MCF 10A (cell line): ENCODE data around the gene BLOC1S5. TPM values are rescaled to one million over a fixed set of nuclear protein-coding genes. Genes with fewer than 3 reads are reported as not detected.

Experiments used
- BruUV-seq: library from RNA; stranded (reverse); fragments of 400-500 nt; replicated peaks from 2 replicates; lab custom pipeline; 2021; lab: Mats Ljungman, UMichigan
- CTCF ChIA-PET: fragments of 300-600 bp; sonication (Branson Sonifier 250); formaldehyde crosslinking; extraction: SDS; loops from one replicate; lab custom pipeline; 2021; ENCODE audit warnings: antibody characterized with exemption, inconsistent platforms; lab: Yijun Ruan, JAX
- POLR2A ChIA-PET: fragments of 300-600, 350-650 bp; sonication (Branson Sonifier 250); formaldehyde crosslinking; extraction: SDS; loops from one replicate; lab custom pipeline; 2020; ENCODE audit warnings: antibody characterized with exemption, inconsistent platforms; lab: Yijun Ruan, JAX
- DNase-seq: peaks from one replicate; pipeline ENCODE4 v3.0.0-alpha.2; 2018; ENCODE audit not compliant: unreplicated experiment
- H3K27ac Mint-ChIP-seq: one replicate; pipeline ENCODE4 v1.8.0; 2022; ENCODE audit warnings: mild to moderate bottlenecking, low read depth, mixed read lengths; ENCODE audit not compliant: unreplicated experiment
- H3K27me3 Mint-ChIP-seq: one replicate; pipeline ENCODE4 v1.8.0; 2022; ENCODE audit warnings: mixed read lengths; ENCODE audit not compliant: insufficient read depth, unreplicated experiment
- H3K36me3 Mint-ChIP-seq: one replicate; pipeline ENCODE4 v1.8.0; 2022; ENCODE audit warnings: mild to moderate bottlenecking, moderate library complexity, mixed read lengths; ENCODE audit not compliant: insufficient read depth, unreplicated experiment
- H3K4me1 Mint-ChIP-seq: one replicate; pipeline ENCODE4 v1.8.0; 2022; ENCODE audit warnings: mixed read lengths; ENCODE audit not compliant: insufficient read depth, unreplicated experiment
- H3K4me3 Mint-ChIP-seq: one replicate; pipeline ENCODE4 v1.8.0; 2022; ENCODE audit warnings: mild to moderate bottlenecking, moderate library complexity, mixed read lengths; ENCODE audit not compliant: unreplicated experiment
- H3K9me3 Mint-ChIP-seq: one replicate; pipeline ENCODE4 v1.8.0; 2022; ENCODE audit warnings: mixed read lengths; ENCODE audit not compliant: unreplicated experiment
- intact Hi-C: fragments of 100-400 bp; cut with micrococcal nuclease; formaldehyde crosslinking; loops from 2 replicates; pipeline ENCODE4 v1.14.1; 2022
- total RNA-seq: library from RNA; stranded (reverse); gene quantifications from 2 replicates; pipeline ENCODE4 v1.2.3, GENCODE V29; 2022
- TF ChIP-seq, protein P1 (sequence below): fragments of 200-600 bp; IDR thresholded peaks from one replicate; pipeline ENCODE4 v1.8.0; 2022; ENCODE audit warnings: antibody characterized with exemption, mild to moderate bottlenecking; ENCODE audit not compliant: unreplicated experiment

BLOC1S5 gene
- total RNA-seq, 1 experiment from 2014 or later = 7.7 TPM

GRCh38 chr6:8014947-8015346, 49.2 kb downstream of the BLOC1S5 start:
- Mint-ChIP-seq H3K27ac (no peak overlapping the region), H3K4me1 (no peaks in the 10 kb centered on the region), H3K27me3 (no peaks in the 10 kb centered on the region), H3K9me3 (no peaks in the 10 kb centered on the region), H3K36me3 (peaks cover 14% of the 10 kb centered on the region), H3K4me3 (no peak overlapping the region)
- ChIA-PET POLR2A (interaction anchor here (0.8 to 1.9 kb wide), 2 partner anchors 11 to 17 kb away, joined by 4 read pairs; no protein-coding TSS in a partner anchor), CTCF (no interaction called here)
- BruUV-seq = no TSS peak
- TF ChIP-seq, protein P1, sequence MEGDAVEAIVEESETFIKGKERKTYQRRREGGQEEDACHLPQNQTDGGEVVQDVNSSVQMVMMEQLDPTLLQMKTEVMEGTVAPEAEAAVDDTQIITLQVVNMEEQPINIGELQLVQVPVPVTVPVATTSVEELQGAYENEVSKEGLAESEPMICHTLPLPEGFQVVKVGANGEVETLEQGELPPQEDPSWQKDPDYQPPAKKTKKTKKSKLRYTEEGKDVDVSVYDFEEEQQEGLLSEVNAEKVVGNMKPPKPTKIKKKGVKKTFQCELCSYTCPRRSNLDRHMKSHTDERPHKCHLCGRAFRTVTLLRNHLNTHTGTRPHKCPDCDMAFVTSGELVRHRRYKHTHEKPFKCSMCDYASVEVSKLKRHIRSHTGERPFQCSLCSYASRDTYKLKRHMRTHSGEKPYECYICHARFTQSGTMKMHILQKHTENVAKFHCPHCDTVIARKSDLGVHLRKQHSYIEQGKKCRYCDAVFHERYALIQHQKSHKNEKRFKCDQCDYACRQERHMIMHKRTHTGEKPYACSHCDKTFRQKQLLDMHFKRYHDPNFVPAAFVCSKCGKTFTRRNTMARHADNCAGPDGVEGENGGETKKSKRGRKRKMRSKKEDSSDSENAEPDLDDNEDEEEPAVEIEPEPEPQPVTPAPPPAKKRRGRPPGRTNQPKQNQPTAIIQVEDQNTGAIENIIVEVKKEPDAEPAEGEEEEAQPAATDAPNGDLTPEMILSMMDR = no peak
- DNase-seq = no peak
- intact Hi-C loops = no loop called here

GRCh38 chr6:8013763-8014162, 50.4 kb downstream of the BLOC1S5 start:
- DNase-seq = no peak
- CTCF ChIA-PET = no interaction called here
- POLR2A ChIA-PET = interaction anchor here (1.9 kb wide), 1 partner anchor 15 kb away, joined by 4 read pairs; no protein-coding TSS in a partner anchor
- intact Hi-C loops = no loop called here
- no peaks in the 10 kb centered on the region for H3K9me3 Mint-ChIP-seq
- peaks cover 14% of the 10 kb centered on the region for H3K36me3 Mint-ChIP-seq
- no peak overlapping the region for H3K27ac Mint-ChIP-seq
- TF ChIP-seq, protein P1 = no peak
- H3K27me3 Mint-ChIP-seq = no peaks in the 10 kb centered on the region
- no peak overlapping the region for H3K4me3 Mint-ChIP-seq
- H3K4me1 Mint-ChIP-seq = no peaks in the 10 kb centered on the region
- BruUV-seq = no TSS peak

- intact Hi-C loops = loop anchor here (1.0 to 5.0 kb wide), 3 partner anchors 97 to 389 kb away; no protein-coding TSS in a partner anchor
- Mint-ChIP-seq H3K4me1 (no peaks in the 10 kb centered on the region), H3K4me3 (no peak overlapping the region), H3K9me3 (no peaks in the 10 kb centered on the region), H3K27me3 (no peaks in the 10 kb centered on the region), H3K36me3 (no peaks in the 10 kb centered on the region), H3K27ac (no peak overlapping the region)
- peak; percentile 49 for DNase-seq
- CTCF ChIA-PET = interaction anchor here (0.5 to 4.3 kb wide), 16 partner anchors 11 to 1989 kb away, joined by 3 to 19 read pairs (median 4); partner anchors contain the start of gene BMP6
- POLR2A ChIA-PET = interaction anchor here (0.6 to 1.3 kb wide), 5 partner anchors 97 to 402 kb away, joined by 3 to 4 read pairs (median 4); no protein-coding TSS in a partner anchor
- TF ChIP-seq, protein P1 = peak; percentile 38
- no TSS peak for BruUV-seq
Observed at GRCh38 chr6:8006208-8006607, 58.0 kb downstream of the BLOC1S5 start.

GRCh38 chr6:8005136-8005535, 59.1 kb downstream of the BLOC1S5 start:
- intact Hi-C loops = loop anchor here (5.0 kb wide), 1 partner anchor 388 kb away; no protein-coding TSS in a partner anchor
- DNase-seq = no peak
- Mint-ChIP-seq H3K4me3 (no peak overlapping the region), H3K27ac (no peak overlapping the region), H3K27me3 (no peaks in the 10 kb centered on the region), H3K36me3 (no peaks in the 10 kb centered on the region), H3K9me3 (no peaks in the 10 kb centered on the region), H3K4me1 (no peaks in the 10 kb centered on the region)
- POLR2A ChIA-PET = no interaction called here
- CTCF ChIA-PET = interaction anchor here (0.6 to 4.3 kb wide), 9 partner anchors 8 to 393 kb away, joined by 3 to 19 read pairs (median 4); no protein-coding TSS in a partner anchor
- TF ChIP-seq, protein P1 = no peak
- no TSS peak for BruUV-seq
